Mucosa of descending colon (tissue), 3 donors: ENCODE data around the gene AICDA. TPM values are rescaled to one million over a fixed set of nuclear protein-coding genes. Genes with fewer than 3 reads are reported as not detected.
"Not testable (repeated sequence)": the region's sequence is repeated elsewhere in the genome, so short reads cannot be mapped to it uniquely, and the experiment has no call there.

Experiments used
- ATAC-seq: fragments of 200-7000 bp; cut with Tn5 transposase; one replicate; pipeline ENCODE4 v1.9.1; 2020; ENCODE audit warnings: mild to moderate bottlenecking, moderate library complexity
- DNase-seq, 3 donors: peaks; one replicate each; pipeline ENCODE4 v3.0.0-alpha.2; 2020
- H3K36me3 ChIP-seq: fragments of 200-600 bp; one replicate; pipeline ENCODE4 v1.8.0; 2021; ENCODE audit warnings: low read depth, mild to moderate bottlenecking
- H3K4me1 ChIP-seq: fragments of 200-600 bp; one replicate; pipeline ENCODE4 v1.8.0; 2021; ENCODE audit warnings: low read depth, mild to moderate bottlenecking
- H3K4me3 ChIP-seq: fragments of 200-600 bp; one replicate; pipeline ENCODE4 v1.8.0; 2021; ENCODE audit warnings: mild to moderate bottlenecking
- H3K9me3 ChIP-seq: fragments of 200-600 bp; one replicate; pipeline ENCODE4 v1.8.0; 2021; ENCODE audit warnings: mild to moderate bottlenecking
- CTCF ChIP-seq: fragments of 200-600 bp; IDR thresholded peaks from one replicate; pipeline ENCODE4 v1.8.0; 2022; ENCODE audit warnings: antibody characterized with exemption, mild to moderate bottlenecking
- intact Hi-C, 2 donors: fragments of 100-400 bp; cut with DNase I in 1 of 2; cut with micrococcal nuclease in 1 of 2; formaldehyde crosslinking; loops; one replicate each; pipeline versions ENCODE4 v1.11.0 to v1.11.1; 2022; cut with DNase I, micrococcal nuclease
- total RNA-seq, 3 donors: library from RNA; stranded (reverse); fragmentation: NEBNext Ultra II Directional in 2 of 3; extraction: Animal tissue kit (Norgen Biotek cat#: 25700) in 2 of 3; gene quantifications; one replicate each; pipeline versions ENCODE4 v1.2.1 to v1.2.4, GENCODE V29; 2021 to 2023
- donor health status: DM: no; HTN: no; CAD: no; lungs with moderate emphysema.
- donor health status: DM: no; HTN: no; CAD: no.
- donor health status: DM: no; HTN: yes; CAD: no.

Gene AICDA
- total RNA-seq, 3 donors from 2014 or later = not detected

GRCh38 chr12:8590842-8591545, 21.7 kb downstream of the AICDA start:
- Histone ChIP-seq H3K4me1 (no peaks in the 10 kb centered on the region), H3K36me3 (no peaks in the 10 kb centered on the region), H3K4me3 (no peak overlapping the region), H3K9me3 (no peaks in the 10 kb centered on the region)
- DNase-seq (no peak), ATAC-seq (no peak)
- intact Hi-C loops = no loop called here
- no peak for TF ChIP-seq CTCF

GRCh38 chr12:8589679-8590078, 23.0 kb downstream of the AICDA start:
- Histone ChIP-seq H3K36me3 (no peaks in the 10 kb centered on the region), H3K4me1 (no peaks in the 10 kb centered on the region), H3K4me3 (no peak overlapping the region), H3K9me3 (no peaks in the 10 kb centered on the region)
- ATAC-seq (no peak), DNase-seq (no peak)
- intact Hi-C loops = no loop called here
- TF ChIP-seq CTCF = no peak

GRCh38 chr12:8584478-8584877, 28.2 kb downstream of the AICDA start:
- H3K36me3 ChIP-seq, DNase-seq, ATAC-seq, intact Hi-C loops, H3K9me3 ChIP-seq, H3K4me3 ChIP-seq, H3K4me1 ChIP-seq: not testable (repeated sequence)

- Histone ChIP-seq H3K36me3 (no peaks in the 10 kb centered on the region), H3K4me1 (no peaks in the 10 kb centered on the region), H3K4me3 (no peak overlapping the region), H3K9me3 (no peaks in the 10 kb centered on the region)
- ATAC-seq = no peak
- DNase-seq = no peak
- intact Hi-C loops = no loop called here
- no peak for TF ChIP-seq CTCF
Measured at GRCh38 chr12:8584004-8584403, 28.7 kb downstream of the AICDA start.

- ATAC-seq (no peak), DNase-seq (no peak)
- no peaks in the 10 kb centered on the region for H3K9me3 ChIP-seq
- no peak for TF ChIP-seq CTCF
- no peaks in the 10 kb centered on the region for H3K36me3 ChIP-seq
- intact Hi-C loops = no loop called here
- H3K4me1 ChIP-seq = no peaks in the 10 kb centered on the region
- no peak overlapping the region for H3K4me3 ChIP-seq
Measured at GRCh38 chr12:8581098-8581784, 31.4 kb downstream of the AICDA start.

- no peak for TF ChIP-seq CTCF
- Histone ChIP-seq H3K36me3 (no peaks in the 10 kb centered on the region), H3K4me3 (no peak overlapping the region), H3K9me3 (no peaks in the 10 kb centered on the region), H3K4me1 (no peaks in the 10 kb centered on the region)
- DNase-seq (no peak), ATAC-seq (no peak)
- intact Hi-C loops = no loop called here
Measured at GRCh38 chr12:8577879-8578278, 34.8 kb downstream of the AICDA start.
